ENCODE results near the gene PEMT.

PEMT gene

DNA sequence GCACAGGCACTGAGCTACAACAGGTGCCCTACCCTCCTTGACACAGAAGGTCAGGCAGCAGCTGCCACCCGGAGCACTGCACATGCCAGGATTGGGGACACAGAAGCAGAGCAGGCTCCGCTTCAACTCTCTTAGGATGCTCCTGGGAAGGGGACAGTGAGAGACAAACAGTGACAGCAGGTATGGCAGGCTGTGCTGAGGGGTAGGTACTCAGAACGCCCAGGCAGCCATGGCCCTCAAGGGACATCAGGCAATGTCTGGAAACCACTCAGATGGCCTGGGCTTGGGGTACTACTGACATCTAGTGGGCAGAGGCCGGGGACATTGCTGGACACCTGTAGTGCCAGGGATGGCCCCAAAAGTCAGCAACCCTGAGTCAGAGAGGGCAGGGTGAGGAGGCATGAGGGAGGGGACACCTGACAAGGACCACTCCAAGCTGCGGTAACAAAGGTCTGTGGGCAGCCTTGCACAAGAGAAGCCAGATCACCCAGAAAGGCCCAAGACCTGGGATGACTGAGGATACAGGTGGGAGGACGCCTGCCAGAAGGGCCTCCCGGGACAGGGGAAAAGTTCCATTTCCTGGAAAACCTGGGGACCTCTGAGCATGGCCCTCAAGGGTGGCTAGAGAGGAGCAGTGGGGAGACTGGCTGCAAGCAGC, 21.2 kb downstream of the PEMT start:
- peak; percentile 41 for DNase-seq

- no peak for DNase-seq
Measured at GRCh38 chr17:17569691-17570090, 21.8 kb downstream of the PEMT start.

DNA sequence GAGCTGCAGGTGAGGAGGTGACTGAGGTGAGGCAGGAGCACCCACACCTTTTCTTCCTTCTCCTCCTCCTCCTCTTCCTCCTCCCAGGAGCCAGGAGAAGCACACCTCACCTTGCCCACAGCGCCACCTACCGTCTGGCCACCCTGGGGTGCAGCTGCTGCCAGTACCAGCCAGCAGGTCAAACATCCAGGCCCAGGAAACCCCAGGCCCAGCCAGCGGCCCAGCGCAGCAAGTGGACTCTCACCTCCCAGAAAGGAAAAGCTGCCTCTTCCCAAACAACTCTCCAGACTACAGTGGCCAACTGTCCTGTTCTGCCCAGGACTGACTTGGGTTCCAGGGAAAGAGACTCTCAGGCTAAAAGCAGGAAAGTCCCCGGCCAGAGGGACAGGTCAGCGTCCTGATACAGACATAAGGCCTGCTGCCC, 22.7 kb downstream of the PEMT start:
- no peak for DNase-seq

- DNase-seq = peak; percentile 71
Measured at GRCh38 chr17:17567631-17568030, 23.9 kb downstream of the PEMT start.

DNA sequence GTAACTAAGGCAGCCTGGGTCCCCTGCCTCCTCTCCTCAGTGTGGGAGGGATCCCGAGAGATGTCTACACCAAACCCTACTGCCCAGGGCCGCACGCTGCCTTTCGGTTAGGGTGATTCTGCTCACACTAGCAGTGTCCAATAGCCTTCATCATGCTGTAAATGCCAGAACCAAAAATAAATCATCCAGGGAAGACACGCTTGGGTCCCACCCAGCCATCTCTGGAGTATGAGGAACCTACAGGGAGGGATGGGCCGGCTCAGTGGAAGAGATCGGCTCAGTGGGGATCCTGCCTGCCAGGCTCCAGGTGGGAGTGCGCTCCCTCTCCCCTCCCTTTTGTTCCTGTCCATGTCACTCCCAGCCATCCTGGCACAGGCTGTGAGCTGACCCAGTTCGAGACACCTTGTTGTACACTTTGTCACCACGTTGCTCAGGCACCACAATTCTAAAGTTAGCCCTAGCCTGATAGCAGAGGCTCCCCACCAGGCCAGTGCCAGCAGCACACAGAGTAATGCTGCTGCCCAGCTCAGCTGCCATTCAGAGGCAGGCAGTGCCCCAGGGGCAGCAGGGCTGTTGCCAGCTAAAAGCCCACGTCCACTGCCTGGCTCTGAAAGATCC, 24.5 kb downstream of the PEMT start:
- DNase-seq = no peak

- no peak for DNase-seq
Measured at GRCh38 chr17:17565471-17566339, 25.8 kb downstream of the PEMT start.

DNA sequence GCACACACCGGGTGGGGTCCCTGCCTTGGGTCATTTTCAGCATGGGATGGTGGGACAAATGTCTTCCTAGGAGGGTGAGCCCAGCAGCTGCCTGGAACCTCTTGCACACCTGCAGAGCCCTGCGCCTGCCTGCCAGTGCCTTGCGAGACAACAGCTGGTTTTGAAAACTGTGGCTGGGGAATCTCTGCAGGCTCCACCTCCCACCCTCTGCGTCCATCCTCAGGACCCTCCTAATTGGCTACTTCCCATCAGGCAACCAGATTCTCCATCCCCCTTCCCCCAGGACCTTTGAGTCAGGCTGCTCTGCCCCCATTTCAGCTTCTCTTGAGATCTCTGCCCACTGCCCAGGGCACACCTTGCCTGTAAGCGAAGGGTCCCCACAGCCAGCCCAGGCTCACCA, 26.6 kb downstream of the PEMT start:
- no peak for DNase-seq

- DNase-seq = no peak
Measured at GRCh38 chr17:17564323-17564722, 27.2 kb downstream of the PEMT start.

DNA sequence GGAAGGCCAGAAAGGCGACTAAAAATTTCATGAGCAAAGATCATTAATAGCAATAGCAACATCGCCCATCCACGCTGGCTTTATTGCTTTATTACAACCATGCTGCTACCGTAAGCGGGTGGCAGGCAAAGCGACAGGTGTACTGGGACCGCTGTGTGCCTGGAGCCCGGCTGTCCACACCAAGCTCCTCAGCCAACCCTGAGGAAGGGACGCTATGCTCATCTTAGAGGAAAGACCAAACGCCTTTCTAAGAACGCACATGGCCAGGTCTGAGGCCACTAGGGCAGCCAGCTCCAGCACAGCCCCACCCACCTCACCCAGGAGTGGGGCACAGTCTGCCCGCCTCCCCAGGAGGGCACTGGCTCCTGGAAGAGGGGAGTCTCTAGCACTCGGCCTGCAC, 28.0 kb downstream of the PEMT start:
- DNase-seq = no peak

- no peak for DNase-seq
Measured at GRCh38 chr17:17562146-17562511, 29.4 kb downstream of the PEMT start.

DNA sequence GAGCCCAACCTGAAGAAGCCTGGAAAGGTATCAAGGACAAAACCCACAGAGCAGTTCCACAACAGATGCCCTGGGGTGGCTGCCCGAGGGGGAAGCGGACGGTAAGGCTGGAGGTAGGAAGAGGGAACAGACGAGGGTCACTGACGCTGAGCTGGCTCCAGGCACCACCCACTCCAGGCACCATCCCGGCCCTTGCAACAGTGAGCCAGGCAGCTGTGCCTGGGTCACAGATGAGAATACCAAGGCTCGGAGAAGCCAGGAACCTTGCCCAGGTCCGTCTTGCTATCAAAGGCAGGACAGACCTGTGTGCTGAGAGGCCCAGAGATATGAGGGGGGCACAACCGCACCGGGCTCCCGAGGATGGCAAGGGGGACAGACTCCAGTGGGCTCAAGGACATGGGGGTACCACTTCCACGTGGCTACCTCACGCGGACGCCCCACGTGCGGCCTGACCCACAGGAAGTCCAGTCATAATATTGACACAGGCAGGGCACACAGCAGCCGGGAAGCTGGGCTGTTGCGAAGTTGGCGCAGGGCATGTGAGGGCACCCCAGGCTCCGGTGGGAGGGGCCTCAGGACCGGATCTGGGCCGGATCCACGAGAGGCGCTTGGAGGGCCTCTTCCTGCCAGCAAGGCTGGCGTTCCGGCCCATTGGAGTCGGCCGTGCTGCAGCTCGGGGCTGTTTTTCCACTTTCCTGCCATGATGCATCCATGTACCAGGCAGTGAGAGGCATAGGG, 29.9 kb downstream of the PEMT start:
- no peak for DNase-seq

GRCh38 chr17:17560975-17561374, 30.5 kb downstream of the PEMT start:
- DNase-seq = no peak

DNA sequence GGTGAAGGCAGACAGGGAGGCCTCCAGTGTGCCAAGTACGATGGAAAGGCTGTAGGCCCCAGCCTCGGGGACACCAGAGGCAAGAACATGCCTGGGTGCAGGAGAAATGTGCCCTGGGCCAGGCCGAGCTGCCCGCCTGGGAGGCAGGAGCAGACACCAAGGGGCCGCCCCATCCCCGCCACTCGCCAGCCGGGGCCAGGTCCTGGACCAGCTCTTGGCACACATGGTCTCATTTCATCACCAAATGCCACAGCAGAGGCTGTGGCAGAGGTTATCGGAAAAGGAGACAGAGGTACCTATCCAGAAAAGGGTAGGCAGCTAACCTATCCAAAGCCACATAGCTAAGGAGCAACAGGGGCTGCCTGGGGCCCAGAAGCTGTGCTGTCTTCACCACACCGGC, 31.3 kb downstream of the PEMT start:
- no peak for DNase-seq

GRCh38 chr17:17559164-17559563, 32.3 kb downstream of the PEMT start:
- DNase-seq = no peak

GRCh38 chr17:17558431-17558830, 33.1 kb downstream of the PEMT start:
- DNase-seq = no peak

- DNase-seq = peak; percentile 43
Measured at GRCh38 chr17:17557796-17558195, 33.7 kb downstream of the PEMT start.

DNA sequence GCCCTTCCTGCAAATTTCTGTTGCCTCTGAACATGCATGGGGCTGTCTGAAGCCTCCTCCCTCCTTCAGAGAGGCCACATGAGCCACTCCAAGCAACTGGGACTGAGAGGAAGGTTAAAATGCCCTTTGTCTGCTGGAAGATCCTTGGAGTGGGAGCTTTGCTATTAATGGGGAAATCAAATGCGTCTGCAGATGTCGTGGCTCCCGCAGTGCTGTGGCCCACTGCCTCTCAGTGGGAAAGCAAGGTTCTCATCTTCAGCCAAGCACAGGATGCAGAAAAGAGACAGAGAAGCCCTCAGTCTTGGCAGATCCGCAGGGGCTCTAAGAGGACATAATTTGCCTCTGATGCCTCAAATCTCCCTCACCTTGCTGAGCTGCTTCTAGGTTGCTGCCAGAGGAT, 34.8 kb downstream of the PEMT start:
- DNase-seq = no peak

GRCh38 chr17:17555906-17556305, 35.6 kb downstream of the PEMT start:
- no peak for DNase-seq

- no peak for DNase-seq
Measured at GRCh38 chr17:17555151-17555550, 36.4 kb downstream of the PEMT start.

DNA sequence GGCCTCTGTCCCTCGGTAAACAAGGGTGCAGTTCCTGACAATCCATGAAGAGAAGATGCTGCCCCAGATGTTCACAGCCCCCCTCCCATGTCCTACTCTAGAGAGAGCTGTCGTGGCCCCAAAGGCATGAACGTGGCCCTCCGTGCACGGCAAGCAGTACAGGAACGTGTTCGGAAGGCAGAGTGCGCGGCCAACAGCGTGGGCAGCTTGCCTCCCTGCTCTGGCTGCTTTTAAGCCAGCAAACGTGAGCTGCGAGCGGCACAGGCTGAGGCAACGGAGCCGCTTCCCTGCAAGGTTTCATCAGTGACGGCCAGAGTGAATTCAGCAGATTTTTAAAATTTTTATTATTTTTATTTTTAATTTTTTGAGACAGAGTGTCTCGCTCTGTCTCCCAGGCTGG, 37.2 kb downstream of the PEMT start:
- no peak for DNase-seq

GRCh38 chr17:17553217-17554195, 38.0 kb downstream of the PEMT start:
- no peak for DNase-seq

Measured in midbrain (tissue), 1 donor.